Esophagus squamous epithelium (tissue), 5 donors: ENCODE results near the gene OR5M11. TPM values are rescaled to one million over a fixed set of nuclear protein-coding genes. Genes with fewer than 3 reads are reported as not detected.

Experiments
- DNase-seq: peaks from one replicate; lab custom pipeline; 2025; lab: John Stamatoyannopoulos, UW
- H3K27ac ChIP-seq, 4 donors: fragments of 200-600 bp; sonication (generic); one replicate each; pipeline ENCODE4 v1.5.1; 2016 to 2019; ENCODE audit warnings: mild to moderate bottlenecking in 1 of 4
- H3K27me3 ChIP-seq, 4 donors: fragments of 200-600 bp; sonication (generic); 1 replicate in 3 of 4; 2 replicates in 1 of 4; pipeline versions ENCODE4 v1.5.1 to v1.6.0; 2017 to 2021; ENCODE audit warnings: antibody characterized with exemption in 1 of 4
- H3K36me3 ChIP-seq, 3 donors: fragments of 200-600 bp; sonication (generic); one replicate each; pipeline ENCODE4 v1.5.1; 2016 to 2019
- H3K4me1 ChIP-seq, 3 donors: fragments of 200-600 bp; sonication (generic); one replicate each; pipeline ENCODE4 v1.5.1; 2017 to 2019
- H3K4me3 ChIP-seq, 4 donors: fragments of 200-600 bp; sonication (generic); 1 replicate in 3 of 4; 2 replicates in 1 of 4; pipeline ENCODE4 v1.5.1; 2016 to 2019; ENCODE audit warnings: mild to moderate bottlenecking in 2 of 4, moderate library complexity in 1 of 4
- H3K9me3 ChIP-seq, 3 donors: fragments of 200-600 bp; sonication (generic); one replicate each; pipeline ENCODE4 v1.5.1; 2016 to 2019
- POLR2A ChIP-seq, 4 donors: fragments of 450-650 bp; IDR thresholded peaks; one replicate each; pipeline ENCODE4 v1.6.1; 2017; ENCODE audit warnings: antibody characterized with exemption in 4 of 4, mild to moderate bottlenecking in 4 of 4, moderate library complexity in 3 of 4
- WGBS, 2 donors: methylation state at CpG; one replicate each; pipeline ENCODE4 v1.1.5; 2018; 5-methylcytosine and 5-hydroxymethylcytosine counted together
- intact Hi-C: fragments of 100-400 bp; cut with DNase I; formaldehyde crosslinking; loops from one replicate; pipeline ENCODE4 v1.15.0; 2022
- total RNA-seq, 4 donors: library from RNA; depleted of rRNA; stranded (reverse); fragments of >200 nt; gene quantifications; one replicate each; pipeline ENCODE4 v1.1.0, GENCODE V29; 2016
- TF ChIP-seq, protein P1 (sequence below), 6 experiments: fragments of 450-650 bp in 4 of 6; fragments of 200-600 bp in 2 of 6; sonication (generic) in 2 of 6; IDR thresholded peaks; one replicate each; pipeline ENCODE4 v1.5.1; 2016 to 2019; ENCODE audit warnings: antibody characterized with exemption in 6 of 6, mild to moderate bottlenecking in 4 of 6, moderate library complexity in 4 of 6
- donor health status: DM: yes; HTN: yes; CAD: no.

The OR5M11 gene
- total RNA-seq, 4 donors from 2014 or later: not detected

DNA sequence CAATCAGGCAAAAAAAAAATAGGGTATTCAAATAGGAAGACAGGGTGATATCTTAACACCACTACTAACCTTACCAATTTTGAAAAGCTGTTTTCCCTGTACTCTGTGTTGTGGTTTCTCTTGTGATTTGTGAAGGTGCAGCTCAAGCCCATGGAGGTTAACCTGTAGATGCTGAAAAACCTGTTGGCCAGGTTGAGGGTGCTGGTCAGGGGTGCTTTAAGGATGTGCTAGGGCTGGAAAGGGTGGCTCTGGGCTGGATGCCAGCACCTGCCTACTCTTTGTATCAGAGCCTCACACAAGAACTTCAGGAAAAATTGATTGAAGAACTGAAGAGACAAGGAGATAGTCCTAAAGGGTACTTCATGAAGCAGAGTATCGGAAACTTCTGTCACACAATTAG, 33.6 kb downstream of the OR5M11 start:
- no peaks in the 10 kb centered on the region for H3K36me3 ChIP-seq
- H3K27ac ChIP-seq: no peak overlapping the region
- H3K4me1 ChIP-seq: no peaks in the 10 kb centered on the region
- no peak overlapping the region for H3K4me3 ChIP-seq
- intact Hi-C loops: no loop called here
- WGBS, 2 donors: 73 to 96% methylated on average over 1 of the region's 1 CpG
- no peaks in the 10 kb centered on the region for H3K9me3 ChIP-seq
- no peak for DNase-seq
- H3K27me3 ChIP-seq: no peaks in the 10 kb centered on the region
- TF ChIP-seq POLR2A (IDR thresholded peaks at IDR 0.05): no peak
- TF ChIP-seq, protein P1, sequence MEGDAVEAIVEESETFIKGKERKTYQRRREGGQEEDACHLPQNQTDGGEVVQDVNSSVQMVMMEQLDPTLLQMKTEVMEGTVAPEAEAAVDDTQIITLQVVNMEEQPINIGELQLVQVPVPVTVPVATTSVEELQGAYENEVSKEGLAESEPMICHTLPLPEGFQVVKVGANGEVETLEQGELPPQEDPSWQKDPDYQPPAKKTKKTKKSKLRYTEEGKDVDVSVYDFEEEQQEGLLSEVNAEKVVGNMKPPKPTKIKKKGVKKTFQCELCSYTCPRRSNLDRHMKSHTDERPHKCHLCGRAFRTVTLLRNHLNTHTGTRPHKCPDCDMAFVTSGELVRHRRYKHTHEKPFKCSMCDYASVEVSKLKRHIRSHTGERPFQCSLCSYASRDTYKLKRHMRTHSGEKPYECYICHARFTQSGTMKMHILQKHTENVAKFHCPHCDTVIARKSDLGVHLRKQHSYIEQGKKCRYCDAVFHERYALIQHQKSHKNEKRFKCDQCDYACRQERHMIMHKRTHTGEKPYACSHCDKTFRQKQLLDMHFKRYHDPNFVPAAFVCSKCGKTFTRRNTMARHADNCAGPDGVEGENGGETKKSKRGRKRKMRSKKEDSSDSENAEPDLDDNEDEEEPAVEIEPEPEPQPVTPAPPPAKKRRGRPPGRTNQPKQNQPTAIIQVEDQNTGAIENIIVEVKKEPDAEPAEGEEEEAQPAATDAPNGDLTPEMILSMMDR (IDR thresholded peaks at IDR 0.05): no peak

DNA sequence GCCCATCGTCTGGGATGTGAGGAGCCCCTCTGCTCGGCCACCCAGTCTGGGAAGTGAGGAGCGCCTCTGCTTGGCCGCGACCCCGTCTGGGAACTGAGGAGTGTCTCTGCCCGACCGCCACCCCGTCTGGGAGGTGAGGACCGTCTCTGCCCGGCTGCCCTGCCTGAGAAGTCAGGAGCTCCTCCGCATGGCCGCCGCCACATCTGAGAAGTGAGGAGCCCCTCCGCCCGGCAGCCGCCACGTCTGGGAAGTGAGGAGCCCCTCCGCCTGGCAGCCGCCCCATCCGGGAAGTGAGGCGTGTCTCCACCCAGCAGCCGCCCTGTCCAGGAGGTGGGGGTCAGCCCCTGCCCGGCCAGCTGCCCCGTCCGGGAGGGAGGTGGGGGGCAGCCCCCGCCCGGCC, 46.0 kb downstream of the OR5M11 start:
- Histone ChIP-seq H3K36me3 (no peaks in the 10 kb centered on the region), H3K4me1 (no peaks in the 10 kb centered on the region), H3K27me3 (no peaks in the 10 kb centered on the region), H3K9me3 (peaks cover 0 to 7% (median 0%) of the 10 kb centered on the region in 3 donors), H3K4me3 (no peak overlapping the region), H3K27ac (no peak overlapping the region)
- intact Hi-C loops: no loop called here
- no CpG with 5 or more reads among the region's 28 CpGs for WGBS, 2 donors
- TF ChIP-seq POLR2A (IDR thresholded peaks at IDR 0.05): no peak
- TF ChIP-seq, protein P1 (IDR thresholded peaks at IDR 0.05): no peak
- DNase-seq: no peak

DNA sequence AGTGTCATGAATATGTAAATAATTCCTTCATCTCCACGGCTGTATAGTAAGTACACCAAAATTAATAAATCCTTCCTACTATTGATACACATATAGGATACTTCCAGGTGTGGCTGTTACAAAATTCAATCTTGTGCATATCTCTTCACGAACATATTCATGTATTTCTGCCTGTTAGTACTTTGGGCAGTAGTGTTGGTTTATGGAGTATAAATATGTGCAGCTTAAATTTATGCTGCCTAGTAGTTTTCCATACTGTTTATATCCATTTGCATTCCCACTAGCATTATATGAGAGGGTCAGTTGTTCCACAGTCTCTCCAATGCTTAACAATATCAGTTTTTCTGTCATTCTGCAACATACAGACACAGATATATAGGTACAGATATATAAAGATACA, 47.9 kb downstream of the OR5M11 start:
- Histone ChIP-seq H3K27me3 (no peaks in the 10 kb centered on the region), H3K36me3 (no peaks in the 10 kb centered on the region), H3K4me3 (no peak overlapping the region), H3K9me3 (peaks cover 0 to 7% (median 0%) of the 10 kb centered on the region in 3 donors), H3K4me1 (no peaks in the 10 kb centered on the region), H3K27ac (no peak overlapping the region)
- WGBS, 2 donors: 70 to 77% methylated on average over 2 of the region's 2 CpGs
- no peak for TF ChIP-seq POLR2A (IDR thresholded peaks at IDR 0.05)
- TF ChIP-seq, protein P1 (IDR thresholded peaks at IDR 0.05): no peak
- no peak for DNase-seq
- intact Hi-C loops: no loop called here

Other genes with a start within 250 kb of the OR5M11 start
- gene OR8K3, start 228.1 kb downstream of the OR5M11 start, total RNA-seq: not detected
- gene OR8K1, start 197.2 kb downstream of the OR5M11 start, total RNA-seq: not detected
- not detected for gene OR8J1, start 189.0 kb downstream of the OR5M11 start, total RNA-seq
- gene OR8U1, start 167.6 kb downstream of the OR5M11 start, total RNA-seq: not detected
- gene OR5AL1, start 130.6 kb downstream of the OR5M11 start, total RNA-seq: not detected
- not detected for gene OR5M3, start 69.9 kb downstream of the OR5M11 start, total RNA-seq
- not detected for gene OR5M8, start 51.9 kb downstream of the OR5M11 start, total RNA-seq
- not detected for gene OR5M10, start 34.5 kb upstream of the OR5M11 start, total RNA-seq
- not detected for gene OR5M1, start 71.6 kb upstream of the OR5M11 start, total RNA-seq
- gene OR5AP2, start 99.2 kb upstream of the OR5M11 start, total RNA-seq: not detected
- gene OR5AR1, start 120.4 kb upstream of the OR5M11 start, total RNA-seq: not detected
- gene OR9G1, start 155.8 kb upstream of the OR5M11 start, total RNA-seq: not detected
- gene OR9G4, start 205.4 kb upstream of the OR5M11 start, total RNA-seq: not detected